ENCODE data around the gene TBC1D10A.

DNA sequence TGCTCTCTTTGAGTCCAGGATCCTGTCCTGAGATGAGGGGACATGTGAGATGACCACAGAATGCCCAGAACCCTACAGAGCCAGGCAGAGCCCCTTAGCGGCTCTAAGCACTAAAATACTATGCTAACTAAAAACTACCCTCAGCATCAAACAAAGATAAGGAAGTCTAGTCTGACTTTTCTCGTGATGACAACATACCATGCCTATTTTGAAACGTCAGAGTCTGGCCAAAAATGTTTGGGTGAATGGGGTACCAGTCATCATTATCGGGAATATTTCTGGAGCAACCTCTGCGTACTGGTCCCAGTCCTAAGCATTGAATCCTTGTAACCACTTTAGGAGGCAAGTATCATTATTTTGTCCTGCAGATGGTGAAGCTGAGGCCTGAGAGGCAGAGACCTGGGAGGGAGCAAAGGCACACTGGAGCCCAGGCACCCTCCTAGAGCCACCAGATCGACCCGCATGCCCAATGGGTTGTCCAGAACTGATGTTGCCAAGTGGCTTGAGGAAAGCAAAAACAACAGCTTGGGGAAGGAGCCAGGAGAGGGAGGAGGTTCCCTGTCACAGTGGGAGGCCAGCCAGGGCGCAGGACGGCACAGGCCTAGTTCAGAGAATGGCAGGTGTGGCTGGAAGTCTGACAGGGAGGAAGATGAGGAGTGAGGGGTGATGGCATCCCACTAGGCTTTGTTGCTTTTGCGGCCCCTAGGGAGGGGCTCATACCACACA, 52.9 kb downstream of the TBC1D10A start:
- TF ChIP-seq CTCF (conservative IDR thresholded peaks at IDR 0.05; ENCODE audit: low read depth in 2 of 2) (no peak), CREB1 (CRISPR knock-in tag; IDR thresholded peaks at IDR 0.05; ENCODE audit: low read depth) (no peak), EZH2phosphoT487 (IDR thresholded peaks at IDR 0.05; ENCODE audit: unreplicated experiment) (no peak), REST (IDR thresholded peaks at IDR 0.05; ENCODE audit: unreplicated experiment) (no peak), POLR2AphosphoS5 (IDR thresholded peaks at IDR 0.05; ENCODE audit: low read depth) (no peak), EZH2 (IDR thresholded peaks at IDR 0.05; ENCODE audit: low read depth, unreplicated experiment) (no peak), JUNB (IDR thresholded peaks at IDR 0.05; ENCODE audit: unreplicated experiment) (no peak), ZNF331 (CRISPR knock-in tag; IDR thresholded peaks at IDR 0.05; ENCODE audit: low read depth) (no peak), ZNF114 (CRISPR knock-in tag; IDR thresholded peaks at IDR 0.05) (no peak), ETS1 (IDR thresholded peaks at IDR 0.05) (no peak), STAT1 (IDR thresholded peaks at IDR 0.05; ENCODE audit: unreplicated experiment) (no peak), ZNF462 (CRISPR knock-in tag; IDR thresholded peaks at IDR 0.05) (no peak)
